ENCODE data around the gene DLEC1.

Gene DLEC1

GRCh38 chr3:38043486-38043885, 4.5 kb downstream of the DLEC1 start:
- TF ChIP-seq FOXP2 (optimal IDR thresholded peaks at IDR 0.05; ENCODE audit: borderline replicate concordance, extremely low read depth, extremely low read length, insufficient read depth) = no peak
- TF ChIP-seq SIN3A (IDR thresholded peaks at IDR 0.05; ENCODE audit: borderline replicate concordance, insufficient read depth, low read length) = no peak
- no peak for TF ChIP-seq TAF1 (IDR thresholded peaks at IDR 0.05; ENCODE audit: borderline replicate concordance, insufficient read depth, low read length)
- TF ChIP-seq REST (IDR thresholded peaks at IDR 0.05; ENCODE audit: insufficient read depth in 1 of 2, low read depth in 2 of 2, low read length in 2 of 2) = no peak
- no peak for TF ChIP-seq POLR2AphosphoS5 (IDR thresholded peaks at IDR 0.05; ENCODE audit: low read depth, low read length)

GRCh38 chr3:38046027-38046426, 7.0 kb downstream of the DLEC1 start:
- TF ChIP-seq SIN3A (IDR thresholded peaks at IDR 0.05; ENCODE audit: borderline replicate concordance, insufficient read depth, low read length) (no peak), POLR2AphosphoS5 (IDR thresholded peaks at IDR 0.05; ENCODE audit: low read depth, low read length) (no peak), REST (IDR thresholded peaks at IDR 0.05; ENCODE audit: insufficient read depth in 1 of 2, low read depth in 2 of 2, low read length in 2 of 2) (no peak), TAF1 (IDR thresholded peaks at IDR 0.05; ENCODE audit: borderline replicate concordance, insufficient read depth, low read length) (no peak), FOXP2 (optimal IDR thresholded peaks at IDR 0.05; ENCODE audit: borderline replicate concordance, extremely low read depth, extremely low read length, insufficient read depth) (no peak)

GRCh38 chr3:38046821-38047220, 7.8 kb downstream of the DLEC1 start:
- TF ChIP-seq TAF1 (IDR thresholded peaks at IDR 0.05; ENCODE audit: borderline replicate concordance, insufficient read depth, low read length) = no peak
- no peak for TF ChIP-seq FOXP2 (optimal IDR thresholded peaks at IDR 0.05; ENCODE audit: borderline replicate concordance, extremely low read depth, extremely low read length, insufficient read depth)
- TF ChIP-seq POLR2AphosphoS5 (IDR thresholded peaks at IDR 0.05; ENCODE audit: low read depth, low read length) = no peak
- TF ChIP-seq SIN3A (IDR thresholded peaks at IDR 0.05; ENCODE audit: borderline replicate concordance, insufficient read depth, low read length) = no peak
- TF ChIP-seq REST (IDR thresholded peaks at IDR 0.05; ENCODE audit: insufficient read depth in 1 of 2, low read depth in 2 of 2, low read length in 2 of 2) = no peak

GRCh38 chr3:38047896-38048295, 8.9 kb downstream of the DLEC1 start:
- no peak for TF ChIP-seq SIN3A (IDR thresholded peaks at IDR 0.05; ENCODE audit: borderline replicate concordance, insufficient read depth, low read length)
- TF ChIP-seq POLR2AphosphoS5 (IDR thresholded peaks at IDR 0.05; ENCODE audit: low read depth, low read length) = no peak
- TF ChIP-seq FOXP2 (optimal IDR thresholded peaks at IDR 0.05; ENCODE audit: borderline replicate concordance, extremely low read depth, extremely low read length, insufficient read depth) = no peak
- TF ChIP-seq REST (IDR thresholded peaks at IDR 0.05; ENCODE audit: insufficient read depth in 1 of 2, low read depth in 2 of 2, low read length in 2 of 2) = no peak
- TF ChIP-seq TAF1 (IDR thresholded peaks at IDR 0.05; ENCODE audit: borderline replicate concordance, insufficient read depth, low read length) = no peak

All from PFSK-1 (cell line).